SK-N-MC (cell line): ENCODE results near the gene BAD.

ENCODE experiments used
- EZH2 ChIP-seq: fragments of 200-600 bp; sonication (generic); IDR thresholded peaks from one replicate; pipeline ENCODE4 v1.6.1; 2017; ENCODE audit warnings: antibody characterized with exemption
- POLR2AphosphoS5 ChIP-seq: IDR thresholded peaks from 2 replicates; pipeline ENCODE4 v1.6.1; 2012; ENCODE audit warnings: mild to moderate bottlenecking, low read depth, low read length, borderline replicate concordance

DNA sequence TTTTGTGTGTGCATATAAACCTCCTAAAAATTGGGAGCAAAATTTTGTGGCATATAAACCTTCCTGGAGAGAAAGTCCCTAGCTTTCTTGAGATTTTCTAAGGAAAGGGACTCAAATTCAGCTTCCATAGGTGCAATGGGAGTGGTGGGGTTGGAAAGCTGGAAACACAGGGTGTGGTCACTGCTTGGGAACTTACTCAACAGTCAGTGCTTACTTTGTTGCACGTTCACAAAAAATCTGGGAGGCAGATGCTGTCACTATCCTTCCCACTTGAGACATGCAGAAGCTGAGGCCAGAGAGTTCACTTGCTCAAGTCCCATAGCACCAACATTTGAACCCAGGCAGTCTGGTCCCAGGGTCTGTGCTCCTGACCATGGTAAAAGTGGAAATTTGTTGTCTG, 11.8 kb upstream of the BAD start:
- TF ChIP-seq EZH2: no peak
- no peak for TF ChIP-seq POLR2AphosphoS5
